Inflammatory macrophage (primary cell): ENCODE results near the gene INPP5A.
"Not testable (repeated sequence)": the region's sequence is repeated elsewhere in the genome, so short reads cannot be mapped to it uniquely, and the experiment has no call there.

ENCODE experiments used
- DNase-seq, 2 donors: peaks; one replicate each; pipeline ENCODE4 v3.0.0-alpha.2; 2020 to 2022

Gene INPP5A

GRCh38 chr10:132808383-132809231 lies 271.0 kb downstream of the INPP5A start:
- DNase-seq: no peak

- no peak for DNase-seq
Measured at GRCh38 chr10:132809232-132810140, 271.9 kb downstream of the INPP5A start.

DNA sequence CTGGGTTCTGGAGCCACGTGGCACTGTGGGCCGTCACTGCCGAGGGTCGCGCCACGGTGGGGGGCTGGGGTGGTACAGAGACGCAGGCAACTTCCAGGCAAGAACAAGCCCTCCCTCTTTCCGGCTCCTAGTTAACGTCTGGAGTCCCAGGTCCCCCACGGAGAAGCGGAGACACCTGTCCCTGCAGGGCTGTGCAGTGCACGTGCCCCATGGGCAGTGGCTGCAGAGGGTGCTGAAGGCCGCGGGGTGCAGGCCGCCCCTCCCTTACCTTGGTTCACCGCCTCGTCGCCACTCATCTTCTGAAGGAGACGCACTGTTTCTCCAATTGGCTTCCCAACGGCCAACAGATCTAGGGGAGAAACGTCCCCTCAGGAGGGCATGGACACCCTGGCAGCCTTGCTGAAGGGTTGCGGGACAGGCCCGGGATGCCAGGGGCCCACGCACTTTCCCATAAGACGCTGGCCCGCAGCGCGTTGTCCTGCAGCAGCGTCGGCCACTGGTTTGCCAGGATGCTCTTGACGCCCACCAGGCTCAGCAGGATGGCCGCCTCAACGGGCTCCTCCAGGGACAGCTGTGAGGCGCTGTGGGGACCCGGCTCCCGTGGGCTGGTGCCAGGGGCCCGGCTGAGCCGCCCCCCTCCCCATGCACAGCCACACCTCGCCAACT lies 272.7 kb downstream of the INPP5A start:
- DNase-seq: no peak

GRCh38 chr10:132810807-132811700 lies 273.5 kb downstream of the INPP5A start:
- DNase-seq: no peak

DNA sequence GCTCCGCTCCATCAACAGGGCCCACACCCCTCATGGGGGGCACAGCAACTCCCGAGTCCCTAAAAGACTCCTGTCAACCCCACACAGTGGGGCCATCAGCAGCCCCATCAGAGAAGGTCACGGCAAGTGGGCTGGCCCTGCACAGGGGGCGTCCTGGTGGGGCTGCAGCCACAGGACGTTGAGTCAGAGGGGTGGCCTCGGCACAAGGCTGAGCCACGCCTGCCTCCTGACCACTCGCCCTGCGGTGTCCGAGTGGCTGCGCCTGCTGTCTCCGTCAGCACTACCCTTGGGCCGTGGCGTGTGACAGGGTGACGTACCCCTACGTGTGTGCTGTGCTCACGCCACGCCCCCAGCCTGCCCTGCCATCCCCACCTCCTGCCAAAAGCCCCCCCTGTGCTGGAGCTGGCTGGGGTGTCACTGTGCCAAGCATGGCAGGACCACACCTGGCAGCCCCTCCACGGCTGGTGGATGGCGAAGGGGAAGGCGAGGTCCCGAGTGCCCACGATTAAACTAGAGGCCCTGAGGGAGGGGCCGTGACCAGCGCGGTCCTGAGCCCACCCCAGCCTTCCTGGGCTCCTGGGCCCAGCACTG lies 274.4 kb downstream of the INPP5A start:
- DNase-seq: no peak

GRCh38 chr10:132812520-132812919 lies 274.9 kb downstream of the INPP5A start:
- DNase-seq: no peak

DNA sequence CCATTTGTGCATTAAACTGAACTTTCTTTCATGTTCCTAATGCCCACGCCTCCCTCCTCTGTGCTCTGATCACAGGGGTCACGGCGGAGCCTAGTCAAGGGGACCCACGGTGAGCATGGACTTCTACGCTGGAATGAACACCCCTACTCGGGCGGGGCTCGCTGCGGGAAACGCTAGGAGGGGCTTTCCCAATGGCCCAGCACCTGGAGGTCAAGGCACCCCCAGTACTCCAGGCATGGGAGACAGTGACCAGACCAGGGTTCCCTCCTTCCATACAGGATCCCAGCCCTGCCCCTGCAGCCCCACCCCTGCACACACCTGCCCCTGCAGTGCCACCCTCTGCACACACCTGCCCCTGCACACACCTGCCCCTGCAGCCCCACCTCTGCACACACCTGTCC lies 275.4 kb downstream of the INPP5A start:
- no peak for DNase-seq

- no peak for DNase-seq
Measured at GRCh38 chr10:132813560-132814468, 276.2 kb downstream of the INPP5A start.

DNA sequence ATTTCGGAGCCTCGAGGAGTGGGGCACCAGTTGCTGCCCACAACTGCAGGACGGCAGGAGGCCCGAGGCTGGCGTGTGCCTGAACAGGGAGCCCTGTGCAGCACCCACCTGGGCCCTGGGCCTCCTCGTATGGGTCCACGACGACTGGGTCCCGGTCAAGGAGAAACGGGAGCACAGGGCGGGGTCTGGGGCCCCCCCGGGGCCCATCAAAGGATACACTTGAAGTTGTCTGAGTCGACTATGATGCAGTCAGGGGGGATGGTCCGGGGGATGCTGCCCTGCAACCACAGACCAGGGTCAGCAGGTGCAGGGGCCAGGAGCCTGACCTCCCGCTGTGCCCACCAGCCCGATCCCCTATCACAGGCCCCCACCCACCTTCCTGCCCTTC lies 276.9 kb downstream of the INPP5A start:
- DNase-seq: no peak

DNA sequence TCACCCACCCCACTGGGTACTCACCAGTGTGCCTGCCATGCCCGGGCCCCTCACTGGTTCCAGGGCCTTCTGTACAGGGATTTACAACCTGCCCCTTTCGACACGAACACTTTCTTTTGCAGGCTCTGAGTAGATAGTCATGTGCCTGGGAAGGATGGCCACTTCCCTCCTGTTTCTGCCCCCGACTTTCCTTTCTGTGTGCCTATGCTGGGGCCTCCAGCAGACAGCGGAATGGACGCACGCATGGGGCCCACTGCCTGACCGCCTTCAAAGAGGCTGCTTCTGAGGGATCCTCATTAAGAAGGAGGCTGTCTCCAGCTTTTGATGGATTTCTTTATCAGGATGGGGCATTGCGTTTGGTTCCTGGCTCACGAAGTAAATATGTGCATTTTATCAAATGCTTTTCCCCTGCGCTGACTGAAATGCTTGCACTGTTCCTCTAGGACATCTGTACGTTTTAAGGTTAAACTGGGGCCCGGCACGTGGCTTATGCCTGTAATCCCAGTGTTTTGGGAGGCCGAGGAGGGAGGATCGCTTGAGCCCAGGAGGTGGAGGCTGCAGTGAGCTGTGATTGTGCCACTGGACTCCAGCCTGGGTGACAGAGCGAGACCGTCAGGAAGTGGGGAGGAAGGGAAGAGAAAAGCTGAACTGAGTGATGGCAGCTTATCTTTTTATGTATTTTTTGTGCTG lies 277.7 kb downstream of the INPP5A start:
- DNase-seq: no peak

DNA sequence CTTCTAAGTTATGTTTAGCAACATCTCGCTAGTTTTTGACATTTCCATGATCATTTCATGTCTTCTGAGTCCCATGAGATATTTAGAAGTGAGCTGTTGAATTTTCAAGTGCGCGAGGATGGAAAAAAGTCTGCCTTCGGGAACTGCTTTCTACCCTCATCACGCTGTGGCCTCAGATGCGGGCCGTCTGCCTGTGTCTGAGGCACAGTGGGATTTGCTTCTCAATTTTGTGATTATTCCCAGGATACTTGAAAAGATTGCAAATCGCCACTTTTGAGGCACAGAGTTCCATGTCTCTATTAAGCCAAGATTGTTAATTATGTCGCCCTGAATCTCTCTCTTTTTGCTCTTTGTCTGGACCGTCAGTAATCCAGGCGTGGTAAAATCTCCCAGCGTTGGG lies 279.1 kb downstream of the INPP5A start:
- no peak for DNase-seq

- no peak for DNase-seq
Measured at GRCh38 chr10:132817701-132818211, 280.2 kb downstream of the INPP5A start.

GRCh38 chr10:132820056-132820455 lies 282.5 kb downstream of the INPP5A start:
- DNase-seq: no peak

GRCh38 chr10:132825783-132826523 lies 288.4 kb downstream of the INPP5A start:
- not testable (repeated sequence) for DNase-seq

GRCh38 chr10:132826524-132827422 lies 289.2 kb downstream of the INPP5A start:
- DNase-seq: no peak

DNA sequence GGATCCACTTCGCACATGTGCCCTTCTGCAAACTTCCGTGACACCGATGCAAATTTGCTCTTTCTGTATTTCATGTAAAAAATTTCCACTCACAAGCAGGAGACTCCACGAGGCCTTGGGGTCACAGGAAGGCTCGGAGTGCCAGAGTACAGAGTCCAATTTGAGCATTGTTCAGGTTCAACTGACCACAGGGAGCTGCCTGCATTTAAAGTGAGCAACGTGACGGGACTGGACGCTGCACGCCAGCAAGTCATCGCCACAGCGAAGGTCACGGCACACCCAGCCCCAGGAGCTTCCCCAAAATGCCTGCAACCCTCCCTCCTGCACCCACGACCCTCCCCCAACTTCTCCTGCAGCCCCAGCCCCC lies 289.8 kb downstream of the INPP5A start:
- DNase-seq: no peak

- no peak for DNase-seq
Measured at GRCh38 chr10:132827861-132828539, 290.4 kb downstream of the INPP5A start.
